ENCODE results near the gene SORL1. TPM values are rescaled to one million over a fixed set of nuclear protein-coding genes. Genes with fewer than 3 reads are reported as not detected.

The SORL1 gene
- total and polyA plus RNA-seq, 2 of the 8 experiments (the other 6 are each of a cell fraction or from before 2014, with no cell fraction given) = 38.1 to 65.5 TPM

DNA sequence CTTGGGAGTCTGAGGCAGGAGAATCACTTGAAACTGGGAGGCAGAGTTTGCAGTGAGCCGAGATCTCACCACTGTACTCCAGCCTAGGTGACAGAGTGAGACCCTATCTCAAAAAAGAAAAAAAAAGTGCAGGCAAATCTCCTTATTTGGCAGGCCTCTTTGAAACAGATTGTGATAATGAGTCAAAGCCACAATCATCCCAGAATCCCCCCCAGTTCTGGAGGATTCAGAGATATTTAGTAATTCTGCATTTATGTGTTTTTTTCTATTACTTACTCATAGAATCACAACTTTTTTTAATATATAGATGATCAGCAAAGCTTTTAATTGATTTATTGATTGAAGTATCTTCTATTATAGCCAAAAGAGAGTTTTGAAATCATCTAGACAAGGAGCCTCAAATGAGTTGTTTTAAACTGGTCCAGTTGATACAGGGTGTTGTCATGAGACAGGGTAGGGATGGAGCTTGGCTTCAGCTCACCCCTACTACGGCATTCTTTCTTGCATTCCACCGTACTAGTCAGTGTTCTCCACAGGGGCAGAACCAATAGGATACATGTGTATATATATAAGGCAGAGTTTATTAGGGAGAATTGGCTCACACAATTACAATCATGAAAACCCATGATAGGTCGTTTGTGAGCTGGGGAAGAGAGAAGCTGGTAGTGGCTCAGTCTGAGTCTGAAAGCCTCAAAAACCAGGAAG is 39.3 kb upstream of the SORL1 start:
- Histone ChIP-seq H3K4ac (replicated peaks; ENCODE audit: insufficient read length, low read depth, low read length) (no peak overlapping the region), H4K5ac (ENCODE audit: insufficient read length, low read depth, low read length) (no peak overlapping the region), H3K4me2 (ENCODE audit: insufficient read depth in 1 of 2, low read depth in 2 of 2, low read length in 2 of 2) (no peak overlapping the region), H4K91ac (replicated peaks; ENCODE audit: insufficient read length, low read length) (no peak overlapping the region), H2BK120ac (replicated peaks; ENCODE audit: low read depth, low read length) (no peak overlapping the region), H3K27me3 (replicated peaks in 1 of 4; ENCODE audit: control insufficient read depth in 3 of 4, extremely low read depth in 1 of 4, insufficient read depth in 3 of 4, low read length in 3 of 4) (no peaks in the 10 kb centered on the region), H2BK20ac (ENCODE audit: low read length) (no peak overlapping the region), H3K23me2 (ENCODE audit: low read depth, low read length) (no peaks in the 10 kb centered on the region), H3K36me3 (ENCODE audit: control insufficient read depth in 2 of 4, insufficient read depth in 4 of 4, low read length in 3 of 4) (no peaks in the 10 kb centered on the region), H3K23ac (ENCODE audit: insufficient read length) (no peak overlapping the region), H3K56ac (replicated peaks; ENCODE audit: insufficient read length, low read depth, low read length) (no peak overlapping the region), H2BK15ac (ENCODE audit: low read length) (no peak overlapping the region), H3K18ac (ENCODE audit: extremely low read depth, low read length) (no peak overlapping the region), H3K27ac (ENCODE audit: low read depth, low read length) (no peak overlapping the region), H3K9ac (replicated peaks in 1 of 4; ENCODE audit: extremely low read depth in 1 of 4, low read depth in 3 of 4, low read length in 3 of 4) (no peak overlapping the region), H2BK5ac (ENCODE audit: low read depth, low read length) (no peak overlapping the region), H3K9me3 (ENCODE audit: insufficient read depth in 2 of 2, low read depth in 1 of 2, low read length in 1 of 2) (no peaks in the 10 kb centered on the region), H3K14ac (ENCODE audit: insufficient read length) (no peak overlapping the region), H4K20me1 (replicated peaks in 1 of 2; ENCODE audit: control insufficient read depth in 1 of 2, insufficient read depth in 2 of 2, low read length in 2 of 2) (no peaks in the 10 kb centered on the region), H2AFZ (ENCODE audit: low read length) (no peak overlapping the region), H3K79me2 (ENCODE audit: control insufficient read depth in 1 of 2, insufficient read depth in 2 of 2, low read length in 2 of 2) (no peaks in the 10 kb centered on the region), H3K79me1 (ENCODE audit: low read depth, low read length) (no peaks in the 10 kb centered on the region), H2AK5ac (ENCODE audit: low read depth, low read length) (no peak overlapping the region), H4K8ac (ENCODE audit: extremely low read depth, insufficient read depth, low read length) (no peak overlapping the region), H2BK12ac (ENCODE audit: low read depth, low read length) (0 out of 2 replicates have a peak overlapping the region, but pooled peaks have one; percentile 39), H3K4me3 (ENCODE audit: extremely low read depth in 1 of 4, insufficient read depth in 2 of 4, low read depth in 3 of 4, low read length in 4 of 4) (no peak overlapping the region), H3K4me1 (replicated peaks in 1 of 4; ENCODE audit: control insufficient read depth in 3 of 4, insufficient read depth in 4 of 4, low read length in 3 of 4) (peaks cover 0 to 4% (median 0%) of the 10 kb centered on the region in 4 experiments; a peak in 1 of 7 replicates)
- ChIA-PET POLR2A (ENCODE audit: partially characterized antibody) (no interaction called here), CTCF (ENCODE audit: partially characterized antibody) (interaction anchor here (1.2 kb wide), 1 partner anchor 90 kb away, joined by 3 read pairs; no protein-coding TSS in a partner anchor)
- no peak for TF ChIP-seq RXRA (IDR thresholded peaks at IDR 0.05; ENCODE audit: insufficient read depth, low read depth, low read length)
- DNase-seq (ENCODE audit: low read depth in 1 of 2, low spot score in 2 of 2) = no peak
- 79% methylated on average over 3 of the region's 4 CpGs; no CpG with 5 or more reads in 1 of the 2 experiments for WGBS, 2 experiments (ENCODE audit: extremely low coverage in 1 of 2, insufficient coverage in 1 of 2, insufficient read length in 1 of 2, insufficient replicate concordance in 2 of 2, low coverage in 1 of 2, low lambda C conversion rate in 2 of 2, missing lambda C conversion rate in 1 of 2)
- no peak for FAIRE-seq

All from H1 (cell line).